ENCODE data around the gene XRN2.

GRCh38 chr20:21365771-21366170, 62.6 kb downstream of the XRN2 start:
- TF ChIP-seq SIN3A (IDR thresholded peaks at IDR 0.05; ENCODE audit: borderline replicate concordance, insufficient read depth, low read depth, low read length): no peak
- no peak for TF ChIP-seq CTCF (IDR thresholded peaks at IDR 0.05)
